Endometrial microvascular endothelial cells (primary cell): Measurements from ENCODE around the gene DUOX1. TPM values are rescaled to one million over a fixed set of nuclear protein-coding genes. Genes with fewer than 3 reads are reported as not detected.

Experiments used
- in situ Hi-C: cut with HindIII; loops from 2 replicates; pipeline ENCODE4 v1.10.0; 2017; ENCODE audit warnings: low sequenced_read_pairs, low pct_unique_long_range_greater_than_20kb; ENCODE audit errors: inconsistent ontology term
- total RNA-seq: library from RNA; depleted of rRNA; stranded (reverse); fragments of >200 nt; gene quantifications from one replicate; pipeline ENCODE4 v1.2.3, GENCODE V29; 2015; ENCODE audit errors: inconsistent ontology term

Gene DUOX1
- total RNA-seq, 1 donor from 2014 or later = not detected

DNA sequence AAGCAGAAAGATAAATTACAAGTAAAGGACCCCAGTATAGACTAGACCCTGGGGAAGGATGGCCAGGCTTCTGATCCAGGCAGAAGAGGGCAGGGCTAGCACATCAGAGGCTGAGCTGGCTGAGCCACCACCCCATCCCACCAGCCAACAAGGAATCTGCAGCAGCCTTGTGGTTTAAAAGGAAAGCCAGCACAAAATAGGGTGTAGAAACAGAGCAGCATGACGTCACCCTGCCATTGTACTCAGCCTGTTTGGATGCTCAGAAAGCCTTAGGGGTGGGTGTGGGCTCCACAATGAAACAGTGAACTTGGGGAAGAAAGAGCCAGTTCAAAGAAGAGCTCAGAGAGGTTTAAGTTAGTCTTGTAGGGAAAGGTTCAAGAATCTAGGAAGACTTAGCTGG is 28.2 kb downstream of the DUOX1 start:
- in situ Hi-C loops = loop anchor here (25.0 kb wide), 1 partner anchor 254 kb away; a partner anchor contains a TSS

DNA sequence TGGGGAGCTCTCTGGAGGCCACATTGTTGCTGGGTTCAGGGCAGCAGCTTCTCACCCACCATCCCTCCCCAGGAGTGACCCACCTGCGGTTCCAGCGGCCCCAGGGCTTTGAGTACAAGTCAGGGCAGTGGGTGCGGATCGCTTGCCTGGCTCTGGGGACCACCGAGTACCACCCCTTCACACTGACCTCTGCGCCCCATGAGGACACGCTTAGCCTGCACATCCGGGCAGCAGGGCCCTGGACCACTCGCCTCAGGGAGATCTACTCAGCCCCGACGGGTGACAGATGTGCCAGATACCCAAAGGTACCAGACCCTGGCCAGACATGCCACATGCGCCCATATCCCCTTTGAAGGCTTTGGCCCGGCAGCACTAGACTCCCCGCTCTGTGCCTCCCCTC is 31.9 kb downstream of the DUOX1 start:
- in situ Hi-C loops = loop anchor here (25.0 kb wide), 1 partner anchor 251 kb away; a partner anchor contains a TSS

DNA sequence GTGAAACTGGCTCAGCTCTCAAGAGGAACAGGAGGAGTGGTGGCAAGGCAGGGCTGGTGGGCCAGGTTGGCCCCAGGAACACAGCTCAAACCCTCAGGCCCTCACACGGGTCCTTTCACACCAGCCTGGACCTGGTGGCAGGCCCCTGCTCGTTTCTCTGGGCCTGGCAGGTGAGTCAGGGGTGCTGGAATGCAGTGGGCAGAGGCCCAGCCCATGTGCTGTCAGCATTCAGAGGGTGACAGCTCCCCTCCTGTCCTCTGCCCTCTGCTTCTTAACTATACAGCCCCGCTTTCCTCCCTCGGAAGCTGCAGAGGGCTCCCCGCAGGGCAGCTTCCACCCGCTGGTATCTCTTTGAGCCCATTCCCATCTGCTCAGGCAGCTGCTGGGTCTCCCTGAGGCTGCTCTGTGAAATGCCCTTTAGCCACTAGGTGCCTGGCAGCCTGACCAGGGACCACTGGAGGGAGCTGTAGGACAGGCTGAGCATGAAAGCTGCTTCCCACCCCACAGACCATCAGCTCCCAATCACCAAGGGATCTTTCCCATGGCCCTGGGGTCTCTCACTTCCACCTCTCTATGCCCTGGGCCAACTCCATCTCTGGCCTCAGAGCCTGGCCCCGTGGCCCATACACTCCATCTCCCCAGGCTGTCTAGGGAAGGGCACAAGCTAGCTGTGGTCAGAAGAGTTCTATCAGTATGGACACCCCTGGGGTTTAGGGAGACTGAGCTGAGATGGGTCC is 33.1 kb downstream of the DUOX1 start:
- in situ Hi-C loops = loop anchor here (25.0 kb wide), 1 partner anchor 249 kb away; a partner anchor contains a TSS

DNA sequence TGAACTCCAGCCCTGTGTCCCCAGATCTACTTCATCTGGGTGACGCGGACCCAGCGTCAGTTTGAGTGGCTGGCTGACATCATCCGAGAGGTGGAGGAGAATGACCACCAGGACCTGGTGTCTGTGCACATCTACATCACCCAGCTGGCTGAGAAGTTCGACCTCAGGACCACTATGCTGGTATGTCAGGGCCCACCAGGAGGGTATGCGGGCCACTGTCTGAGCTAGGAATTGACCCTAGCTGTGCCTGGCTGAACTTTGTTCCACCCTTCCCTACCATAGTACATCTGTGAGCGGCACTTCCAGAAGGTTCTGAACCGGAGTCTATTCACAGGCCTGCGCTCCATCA is 33.7 kb downstream of the DUOX1 start:
- in situ Hi-C loops = loop anchor here (25.0 kb wide), 1 partner anchor 249 kb away; a partner anchor contains a TSS

DNA sequence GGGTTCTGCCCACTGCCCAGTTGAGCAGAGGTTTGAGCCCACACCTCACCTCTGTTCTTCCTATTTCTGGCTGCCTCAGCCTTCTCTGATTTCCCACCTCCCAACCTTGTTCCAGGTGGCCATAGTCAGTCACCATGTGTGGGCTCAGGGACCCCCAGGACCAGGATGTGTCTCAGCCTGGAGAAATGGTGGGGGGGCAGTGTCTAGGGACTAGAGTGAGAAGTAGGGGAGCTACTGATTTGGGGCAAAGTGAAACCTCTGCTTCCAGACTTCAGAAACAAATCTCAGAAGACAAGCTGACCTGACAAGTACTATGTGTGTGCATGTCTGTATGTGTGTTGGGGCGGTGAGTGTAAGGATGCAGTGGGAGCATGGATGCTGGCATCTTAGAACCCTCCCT is 35.1 kb downstream of the DUOX1 start:
- in situ Hi-C loops = loop anchor here (25.0 kb wide), 1 partner anchor 247 kb away; a partner anchor contains a TSS

DNA sequence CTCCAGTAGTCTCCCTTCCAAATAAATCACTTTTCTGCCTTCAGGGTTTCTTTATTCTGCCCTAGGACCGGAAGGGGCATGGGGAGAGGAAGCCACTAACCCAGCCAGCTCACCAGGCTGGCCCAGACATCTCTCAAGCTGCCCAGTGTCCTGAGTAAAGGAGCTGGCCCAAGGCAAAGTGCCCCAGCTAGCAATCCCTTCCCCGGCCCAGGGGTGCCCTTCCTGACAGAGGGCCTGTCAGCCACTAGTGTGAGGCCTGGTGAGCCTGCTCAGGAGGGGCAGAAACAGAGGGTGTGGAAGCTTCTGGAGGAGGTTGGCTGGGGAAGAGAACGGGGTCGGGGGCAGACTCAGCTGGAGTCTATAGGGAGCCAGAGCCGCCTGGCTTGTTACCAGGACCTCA is 35.7 kb downstream of the DUOX1 start:
- in situ Hi-C loops = loop anchor here (25.0 kb wide), 1 partner anchor 247 kb away; a partner anchor contains a TSS

DNA sequence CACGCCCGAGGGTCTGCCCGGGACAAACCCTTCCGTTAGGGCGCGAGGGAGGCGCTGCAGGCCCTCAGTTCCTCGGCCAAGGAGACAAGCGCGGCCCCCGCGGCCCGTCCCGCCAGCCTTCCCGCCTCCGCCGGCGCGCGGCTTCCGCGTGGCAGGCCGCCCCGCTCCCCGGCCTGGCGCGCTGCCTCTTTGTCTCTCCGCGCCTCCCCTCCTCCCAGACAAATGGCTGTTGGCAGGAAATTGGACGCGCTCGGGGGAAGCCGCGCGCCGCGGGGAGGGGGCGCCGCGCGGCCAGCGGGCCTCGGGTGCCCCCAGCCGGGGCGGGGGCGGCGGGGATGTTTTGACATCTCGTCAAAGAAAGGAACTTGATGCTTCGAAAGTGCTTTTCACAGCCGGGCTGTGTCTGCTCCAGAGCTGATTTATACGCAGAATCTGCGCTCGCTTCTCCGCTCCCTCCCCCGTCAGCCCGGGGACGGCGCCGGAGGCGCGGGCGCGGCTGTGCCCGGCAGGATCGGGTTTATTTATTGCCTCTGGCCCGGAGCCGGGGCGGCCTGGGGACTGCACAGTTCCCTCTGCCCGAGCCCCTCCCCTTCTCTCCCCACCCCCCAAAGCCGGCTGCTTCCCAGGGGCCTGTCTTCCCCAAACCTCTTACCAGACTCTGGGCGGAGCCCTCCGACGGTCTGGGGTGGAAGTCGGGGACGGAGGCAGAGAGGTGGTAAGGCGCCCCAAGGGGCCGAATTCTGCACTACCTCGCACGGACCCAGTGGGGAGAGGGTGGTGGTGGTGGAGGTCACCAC is 37.2 kb downstream of the DUOX1 start:
- in situ Hi-C loops = loop anchor here (25.0 kb wide), 1 partner anchor 245 kb away; a partner anchor contains a TSS

DNA sequence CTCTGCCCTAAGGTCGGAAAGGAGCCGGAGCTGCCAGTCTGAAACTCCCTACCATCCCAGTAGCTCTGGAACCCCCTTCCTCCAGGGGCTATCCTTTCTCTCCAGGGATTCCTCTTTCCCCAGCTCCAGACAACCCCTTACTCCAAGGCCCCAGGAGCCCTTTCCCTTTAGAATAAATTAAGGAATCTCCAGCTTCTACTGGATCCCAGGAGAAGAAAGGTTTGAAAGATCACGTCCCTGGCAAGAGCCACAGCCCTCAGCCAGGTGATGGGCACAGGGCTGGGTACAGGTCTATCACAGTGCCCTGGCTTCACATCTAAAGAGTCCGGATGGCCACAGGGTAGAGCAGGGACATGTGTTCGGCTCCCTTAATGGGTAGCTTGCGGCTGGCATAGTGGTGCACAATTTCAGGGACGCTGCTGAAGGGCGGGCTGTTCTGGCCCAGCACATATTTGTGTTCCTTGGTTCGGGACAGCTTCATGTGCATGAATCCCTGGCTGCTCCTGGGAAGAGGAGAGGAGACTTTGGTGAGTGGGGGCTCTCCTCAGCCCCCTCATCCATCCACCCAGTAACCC is 37.9 kb downstream of the DUOX1 start:
- in situ Hi-C loops = loop anchor here (25.0 kb wide), 1 partner anchor 245 kb away; a partner anchor contains a TSS

DNA sequence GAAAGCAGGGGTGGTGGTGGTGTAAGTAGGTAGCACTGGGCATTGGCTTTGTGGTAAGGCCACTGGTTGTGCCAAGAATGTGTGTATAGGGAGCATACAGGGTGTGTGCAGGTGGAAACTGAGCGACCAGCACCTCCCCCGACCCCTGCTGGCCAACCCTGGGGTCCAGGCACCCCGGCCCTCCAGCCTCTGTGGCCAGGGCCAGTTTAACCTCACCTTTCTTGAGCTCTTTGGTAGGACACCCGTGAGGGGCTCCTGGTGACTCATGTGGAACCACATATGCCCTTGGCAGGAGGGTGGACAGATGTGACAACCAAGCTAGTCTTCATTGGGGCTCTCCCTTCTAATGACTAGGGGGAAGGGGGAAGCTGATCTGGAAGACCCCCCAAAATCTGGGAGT is 38.5 kb downstream of the DUOX1 start:
- in situ Hi-C loops = loop anchor here (25.0 kb wide), 1 partner anchor 244 kb away; a partner anchor contains a TSS

DNA sequence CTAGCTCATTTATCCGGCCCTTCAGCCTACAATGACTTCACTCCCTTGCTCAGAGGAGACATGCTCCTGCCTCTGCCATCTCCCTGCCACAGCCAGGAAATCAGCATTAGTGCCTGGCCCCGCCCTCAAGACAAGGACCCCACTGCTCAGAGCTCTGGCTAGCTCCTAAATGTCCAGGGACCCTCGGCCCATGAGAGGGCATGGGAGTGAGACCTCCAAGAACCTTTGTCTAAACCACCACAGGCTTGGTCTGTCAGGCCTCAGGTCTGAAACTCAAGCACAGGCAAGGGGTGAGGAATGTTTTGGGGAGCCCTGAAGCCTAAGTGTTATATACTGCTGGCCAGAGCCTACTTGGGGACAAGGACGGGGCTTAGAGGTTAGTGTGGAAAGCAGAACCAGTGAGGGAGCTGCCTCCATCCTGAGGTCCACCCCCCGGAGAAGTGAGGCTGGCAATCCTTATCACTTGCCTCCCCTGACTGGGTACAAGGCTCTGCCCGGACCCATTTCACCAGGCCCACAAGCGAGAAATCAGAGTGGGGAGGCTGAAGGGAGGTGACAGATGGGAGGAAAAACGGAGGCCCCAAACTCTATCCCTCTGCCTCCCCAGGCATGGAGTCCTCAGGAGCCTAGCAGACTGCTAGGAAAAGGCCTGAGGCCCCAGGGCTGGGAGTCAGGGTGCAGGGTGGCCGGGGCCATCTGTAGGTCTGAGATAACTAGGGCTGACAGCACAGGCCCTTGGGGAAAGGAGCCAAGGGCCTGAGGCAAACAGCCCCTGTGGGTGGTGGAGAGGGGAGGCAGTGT is 39.2 kb downstream of the DUOX1 start:
- in situ Hi-C loops = loop anchor here (25.0 kb wide), 1 partner anchor 243 kb away; a partner anchor contains a TSS

DNA sequence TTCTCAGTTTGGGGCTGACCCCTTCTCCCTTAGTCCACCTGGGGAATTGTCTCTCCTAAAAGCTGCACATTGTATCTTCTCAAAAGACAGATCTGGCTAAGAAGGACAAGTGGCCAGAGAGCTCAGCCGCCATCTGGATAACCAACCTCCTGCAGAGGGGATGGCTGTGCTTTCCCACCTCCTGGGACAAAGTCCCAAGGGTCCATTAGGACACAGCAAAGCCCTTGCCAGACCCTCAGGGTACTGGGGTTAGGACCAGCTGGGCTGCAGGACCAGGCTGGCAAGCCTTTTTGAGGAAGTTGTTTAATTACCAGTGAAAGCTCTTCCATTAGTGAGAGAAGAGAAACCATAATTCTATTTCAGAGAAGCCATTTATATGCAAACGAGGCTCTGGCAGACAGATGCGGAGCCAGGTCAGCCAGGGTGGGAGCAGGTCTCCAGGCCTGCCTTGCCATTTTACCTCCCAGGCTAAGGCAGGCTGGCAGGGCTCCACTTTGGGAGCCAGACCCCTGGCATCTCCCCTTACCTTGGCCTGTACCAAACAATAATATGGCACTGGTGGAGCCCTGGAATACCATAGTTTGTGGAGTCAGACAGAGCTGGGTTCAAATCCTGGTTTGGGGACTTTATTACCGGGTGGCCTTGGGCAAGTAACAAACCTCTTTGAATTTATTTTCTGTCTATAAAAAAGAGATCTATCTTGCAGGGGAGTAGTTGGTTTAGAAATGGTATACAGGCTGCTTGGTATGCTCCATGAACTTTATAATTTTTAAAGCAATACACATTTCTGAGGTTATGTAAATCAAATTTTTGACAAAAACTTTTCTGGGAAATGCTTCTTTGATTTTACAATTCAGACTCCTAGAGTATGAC is 40.0 kb downstream of the DUOX1 start:
- in situ Hi-C loops = loop anchor here (25.0 kb wide), 1 partner anchor 242 kb away; a partner anchor contains a TSS

DNA sequence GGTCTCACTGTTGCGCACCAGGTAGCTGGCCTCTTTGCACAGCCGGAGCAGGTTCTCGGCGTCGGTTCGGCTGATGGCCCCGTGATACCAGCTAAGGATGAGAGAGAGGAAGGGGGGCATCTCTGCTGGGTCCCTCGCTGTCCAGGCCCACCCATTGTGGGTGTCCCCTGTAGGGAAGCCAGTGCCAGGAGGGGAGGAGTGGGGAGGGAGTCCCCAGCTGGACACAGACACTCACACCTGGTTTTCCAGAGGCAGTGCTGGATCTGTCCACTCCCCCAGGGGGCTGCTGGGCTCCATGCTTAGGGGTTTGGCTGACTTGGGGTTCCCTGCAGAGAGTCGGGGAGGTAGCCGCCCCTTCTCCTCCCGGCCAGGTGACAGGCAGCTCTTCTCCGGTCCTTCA is 42.1 kb downstream of the DUOX1 start:
- in situ Hi-C loops = loop anchor here (25.0 kb wide), 1 partner anchor 240 kb away; a partner anchor contains a TSS

DNA sequence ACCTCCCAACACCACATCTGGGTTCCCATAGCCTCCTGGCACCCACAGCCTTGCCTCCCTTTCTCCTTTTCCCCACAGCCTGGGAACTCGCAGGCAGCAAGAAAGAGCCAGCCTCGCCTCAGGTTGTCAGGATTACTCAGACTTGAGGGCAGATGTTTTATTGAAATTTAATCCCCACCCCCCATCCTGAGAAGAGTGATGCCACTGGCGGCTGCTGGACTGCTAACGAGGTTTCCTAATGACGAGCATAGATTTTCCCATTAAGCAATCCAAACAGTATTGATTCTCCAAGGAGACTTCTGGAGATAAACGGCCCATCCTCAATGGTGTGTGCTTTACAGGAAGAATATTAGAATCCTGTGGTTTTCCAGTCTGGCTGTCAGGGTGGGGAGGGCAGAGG is 44.3 kb downstream of the DUOX1 start:
- in situ Hi-C loops = loop anchor here (25.0 kb wide), 1 partner anchor 238 kb away; a partner anchor contains a TSS

DNA sequence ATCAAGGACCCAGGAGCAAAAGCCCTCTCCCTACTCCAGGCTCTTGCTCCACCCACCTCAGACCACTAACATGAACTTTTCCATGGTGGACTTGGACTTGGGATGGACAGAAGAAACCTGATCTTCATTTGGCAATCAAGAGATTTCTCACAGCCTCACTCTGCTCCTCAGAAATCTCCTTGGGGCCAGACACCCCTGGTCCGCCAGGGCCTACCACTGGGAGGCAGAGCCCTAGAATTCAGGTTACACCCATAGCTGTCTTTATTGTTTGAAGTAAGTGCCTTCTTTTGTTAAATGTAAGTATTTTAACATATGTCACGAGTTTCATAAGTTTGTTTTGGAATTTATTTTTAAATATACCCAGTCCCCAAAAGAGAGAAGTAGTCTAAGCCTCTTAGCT is 44.8 kb downstream of the DUOX1 start:
- in situ Hi-C loops = loop anchor here (25.0 kb wide), 1 partner anchor 238 kb away; a partner anchor contains a TSS

DNA sequence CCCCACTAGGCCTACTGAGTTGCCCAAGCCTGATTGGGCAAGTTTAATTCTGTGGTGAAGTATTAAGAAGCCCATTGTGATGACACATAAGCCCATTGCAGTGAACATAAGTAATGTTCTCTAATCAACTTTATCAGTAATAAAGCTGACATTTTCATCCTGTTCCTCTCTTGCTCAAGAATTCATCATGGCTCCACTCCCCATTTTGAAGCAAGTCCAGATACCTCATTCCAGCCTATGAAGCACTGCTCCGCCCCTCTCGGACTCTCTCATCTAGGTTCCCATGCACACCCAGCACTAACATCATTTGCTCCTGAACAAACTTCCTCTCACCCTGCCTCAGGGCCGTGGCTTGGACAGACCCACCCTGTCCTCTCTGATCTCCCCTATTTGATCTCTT is 47.5 kb downstream of the DUOX1 start:
- in situ Hi-C loops = no loop called here

DNA sequence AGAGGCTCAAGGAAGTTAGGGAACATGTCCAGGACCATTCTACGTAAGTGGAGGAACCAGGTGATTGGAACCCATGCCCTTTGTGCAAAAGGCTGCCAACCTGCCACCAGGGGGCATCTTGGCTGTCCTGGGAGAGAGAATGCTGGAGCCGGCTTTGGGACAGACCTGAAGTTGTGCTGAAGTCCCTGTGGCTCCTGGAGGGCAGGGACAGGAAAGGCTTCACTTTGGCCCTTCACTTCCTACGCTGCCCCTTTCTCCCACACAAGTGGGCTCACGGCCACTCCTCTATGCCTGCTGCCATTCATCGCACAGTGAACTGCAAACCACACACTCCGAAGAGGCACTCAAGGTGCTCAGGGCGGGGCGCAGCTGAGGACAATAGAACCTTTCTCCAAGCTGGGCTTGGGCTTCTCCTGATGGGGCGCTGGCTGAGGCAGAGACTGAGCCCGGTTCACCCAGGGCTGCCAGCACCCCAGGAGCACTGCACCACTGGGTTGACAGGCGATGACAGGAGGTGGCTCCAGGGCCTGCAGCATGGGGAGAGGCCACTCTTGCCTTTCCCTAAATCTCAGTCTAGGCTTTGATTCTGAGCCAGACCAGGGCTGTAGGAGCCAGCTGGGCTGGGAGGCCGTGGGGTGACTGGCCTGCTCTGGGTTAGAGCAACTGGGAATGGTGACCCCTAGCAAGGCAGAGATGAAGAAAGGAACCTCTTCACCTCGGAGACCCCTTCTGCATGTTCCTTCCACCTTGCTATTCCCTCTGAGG is 49.6 kb downstream of the DUOX1 start:
- in situ Hi-C loops = no loop called here

DNA sequence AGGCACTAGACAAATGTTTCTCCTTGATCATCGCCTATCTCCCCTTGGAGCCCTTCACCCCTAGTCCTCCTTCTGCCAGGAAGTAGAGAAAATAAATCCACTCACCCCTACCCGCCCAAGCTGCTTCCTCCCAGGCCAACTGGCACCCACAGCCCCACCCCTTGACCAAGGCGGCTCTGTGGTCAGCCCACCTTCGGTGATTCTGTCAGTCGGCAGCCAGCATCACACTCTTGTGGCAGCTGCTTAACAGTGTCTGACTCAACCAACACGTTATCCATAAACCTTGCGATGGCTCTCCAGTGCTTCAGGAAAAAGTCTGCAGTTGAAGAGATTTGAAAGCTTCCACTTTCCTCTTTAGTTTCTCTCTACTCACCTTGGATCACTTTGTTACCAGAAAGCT is 50.4 kb downstream of the DUOX1 start:
- in situ Hi-C loops = no loop called here
